Measurements from ENCODE around the gene ZNF385D. TPM values are rescaled to one million over a fixed set of nuclear protein-coding genes. Genes with fewer than 3 reads are reported as not detected.
A peak's percentile ranks its signal among the peaks of the same experiment; 100 is the strongest.

ZNF385D gene
- total RNA-seq, 3 donors from 2014 or later, result 3.2 to 4.3 (median 3.8) TPM

- no peaks in the 10 kb centered on the region for H3K27me3 ChIP-seq
- intact Hi-C loops (cut with DNase I; ENCODE audit: low total_unique reads), result no loop called here
- H3K36me3 ChIP-seq, result no peaks in the 10 kb centered on the region
- no peaks in the 10 kb centered on the region for H3K4me1 ChIP-seq
- H3K27ac ChIP-seq, result no peak overlapping the region
- H3K9me3 ChIP-seq, result no peaks in the 10 kb centered on the region
- TF ChIP-seq CTCF (IDR thresholded peaks at IDR 0.05) (no peak), POLR2AphosphoS5 (IDR thresholded peaks at IDR 0.05) (no peak), POLR2A (IDR thresholded peaks at IDR 0.05) (no peak)
- DNase-seq (ENCODE audit: low spot score in 2 of 2), result no peak
- no peak overlapping the region for H3K4me3 ChIP-seq
Measured at GRCh38 chr3:21641959-21642358, 109.1 kb downstream of the ZNF385D start.

DNA sequence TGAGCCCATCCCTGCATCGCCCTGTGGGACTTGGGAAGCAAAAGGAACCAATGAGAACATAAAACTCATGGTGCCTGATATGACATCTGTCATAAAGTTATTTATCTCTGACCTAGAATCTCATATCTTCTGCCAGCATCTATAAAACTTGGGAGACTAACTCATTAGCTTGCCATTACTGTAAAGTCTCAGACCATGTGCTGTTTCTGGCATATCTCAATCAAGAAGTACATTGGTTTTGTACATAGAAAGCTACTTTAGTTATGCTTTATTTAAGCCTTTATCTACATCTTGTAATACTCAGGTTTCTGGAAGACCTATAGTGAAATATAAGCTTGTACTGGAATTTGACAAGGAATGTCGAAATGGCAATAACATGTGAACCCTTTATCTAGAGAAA, 112.5 kb downstream of the ZNF385D start:
- H3K4me3 ChIP-seq, result no peak overlapping the region
- no peak for TF ChIP-seq POLR2AphosphoS5 (IDR thresholded peaks at IDR 0.05)
- TF ChIP-seq POLR2A (IDR thresholded peaks at IDR 0.05), result no peak
- no peak for TF ChIP-seq CTCF (IDR thresholded peaks at IDR 0.05)
- no peaks in the 10 kb centered on the region for H3K4me1 ChIP-seq
- intact Hi-C loops (cut with DNase I; ENCODE audit: low total_unique reads), result no loop called here
- no peaks in the 10 kb centered on the region for H3K9me3 ChIP-seq
- no peak for DNase-seq (ENCODE audit: low spot score in 2 of 2)
- no peaks in the 10 kb centered on the region for H3K36me3 ChIP-seq
- H3K27me3 ChIP-seq, result no peaks in the 10 kb centered on the region
- H3K27ac ChIP-seq, result no peak overlapping the region

DNA sequence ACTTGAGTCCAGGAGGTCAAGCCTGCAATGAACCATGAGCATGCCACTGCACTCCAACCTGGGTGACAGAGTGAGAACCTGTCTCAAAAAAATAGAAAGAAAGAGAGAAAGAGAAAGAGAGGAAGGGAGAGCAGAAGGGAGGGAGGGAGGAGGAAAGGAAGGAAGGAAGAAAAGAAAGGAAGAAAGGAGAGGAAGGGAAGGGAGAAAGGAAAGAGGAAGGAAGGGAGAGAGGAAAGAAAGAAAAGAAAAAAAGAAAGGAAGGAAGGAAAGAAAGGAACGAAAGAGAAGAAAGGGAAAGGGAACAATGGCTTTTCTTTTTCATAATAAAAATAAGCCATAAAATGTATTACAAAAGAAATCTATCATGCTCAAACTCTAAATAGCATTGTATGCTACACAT, 116.9 kb downstream of the ZNF385D start:
- DNase-seq (ENCODE audit: low spot score in 2 of 2), result no peak
- H3K27me3 ChIP-seq, result no peaks in the 10 kb centered on the region
- no peaks in the 10 kb centered on the region for H3K36me3 ChIP-seq
- H3K4me1 ChIP-seq, result no peaks in the 10 kb centered on the region
- intact Hi-C loops (cut with DNase I; ENCODE audit: low total_unique reads), result no loop called here
- H3K9me3 ChIP-seq, result no peaks in the 10 kb centered on the region
- no peak overlapping the region for H3K4me3 ChIP-seq
- no peak for TF ChIP-seq POLR2A (IDR thresholded peaks at IDR 0.05)
- no peak for TF ChIP-seq CTCF (IDR thresholded peaks at IDR 0.05)
- no peak for TF ChIP-seq POLR2AphosphoS5 (IDR thresholded peaks at IDR 0.05)
- no peak overlapping the region for H3K27ac ChIP-seq

GRCh38 chr3:21624524-21624923, 126.5 kb downstream of the ZNF385D start:
- H3K27ac ChIP-seq, result peak overlapping the region in 1 of 2 donors; percentile 39
- H3K4me1 ChIP-seq, result no peaks in the 10 kb centered on the region
- H3K9me3 ChIP-seq, result no peaks in the 10 kb centered on the region
- H3K27me3 ChIP-seq, result no peaks in the 10 kb centered on the region
- no peaks in the 10 kb centered on the region for H3K36me3 ChIP-seq
- intact Hi-C loops (cut with DNase I; ENCODE audit: low total_unique reads), result no loop called here
- no peak for DNase-seq (ENCODE audit: low spot score in 2 of 2)
- no peak overlapping the region for H3K4me3 ChIP-seq
- no peak for TF ChIP-seq POLR2A (IDR thresholded peaks at IDR 0.05)
- TF ChIP-seq POLR2AphosphoS5 (IDR thresholded peaks at IDR 0.05), result peak in 1 of 3 donors; percentile 41

DNA sequence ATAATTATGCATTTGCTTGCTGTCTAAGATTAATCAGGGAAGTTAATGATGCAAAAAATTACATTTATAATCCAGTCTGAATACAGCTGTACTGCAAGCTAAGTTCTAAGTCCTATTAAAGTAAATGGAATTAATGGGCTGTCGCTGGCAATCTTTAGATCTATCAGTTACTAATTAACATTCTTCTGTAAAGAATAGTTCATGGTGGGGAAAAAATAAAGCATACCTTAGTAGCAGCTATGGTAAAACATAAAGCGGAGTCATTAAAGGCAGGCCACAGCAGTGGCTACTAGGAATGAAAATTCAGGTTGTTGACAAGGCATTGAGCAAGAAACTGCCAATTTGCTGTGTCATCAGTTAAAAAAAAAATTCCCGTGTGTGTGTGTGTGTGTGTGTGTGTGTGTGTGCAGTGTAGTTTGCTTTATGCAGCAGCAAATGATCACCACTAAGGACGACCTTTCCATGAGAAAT, 129.8 kb downstream of the ZNF385D start:
- DNase-seq (ENCODE audit: low spot score in 2 of 2), result no peak

More for the DNA sequence above, 129.8 kb downstream of the ZNF385D start:
- Histone ChIP-seq H3K4me1 (no peaks in the 10 kb centered on the region), H3K36me3 (no peaks in the 10 kb centered on the region), H3K9me3 (no peaks in the 10 kb centered on the region), H3K4me3 (no peak overlapping the region), H3K27me3 (no peaks in the 10 kb centered on the region), H3K27ac (no peak overlapping the region)
- intact Hi-C loops (cut with DNase I; ENCODE audit: low total_unique reads), result no loop called here
- TF ChIP-seq CTCF (IDR thresholded peaks at IDR 0.05) (no peak), POLR2A (IDR thresholded peaks at IDR 0.05) (no peak), POLR2AphosphoS5 (IDR thresholded peaks at IDR 0.05) (no peak)
